Nephron (organoid): Measurements from ENCODE around the gene CCDC120.

ENCODE experiments used
- H3K27ac Mint-ChIP-seq, 3 experiments: 2 replicates each; pipeline ENCODE4 v1.8.0; 2020; ENCODE audit warnings: mixed read lengths in 3 of 3, mild to moderate bottlenecking in 2 of 3, moderate library complexity in 1 of 3
- H3K27me3 Mint-ChIP-seq: 2 replicates; pipeline ENCODE4 v1.8.0; 2021; ENCODE audit warnings: low read depth, mild to moderate bottlenecking, moderate library complexity, mixed read lengths
- H3K36me3 Mint-ChIP-seq: 2 replicates; pipeline ENCODE4 v1.8.0; 2020; ENCODE audit warnings: low read depth, mixed read lengths
- H3K4me1 Mint-ChIP-seq: 2 replicates; pipeline ENCODE4 v1.8.0; 2020; ENCODE audit warnings: mixed read lengths
- H3K4me3 Mint-ChIP-seq, 3 experiments: 2 replicates each; pipeline ENCODE4 v1.8.0; 2020; ENCODE audit warnings: mild to moderate bottlenecking in 3 of 3, mixed read lengths in 3 of 3, moderate library complexity in 2 of 3
- H3K9me3 Mint-ChIP-seq: 2 replicates; pipeline ENCODE4 v1.8.0; 2020; ENCODE audit warnings: mixed read lengths
- TF ChIP-seq, protein P1 (sequence below), 3 experiments: fragments of 200-600 bp; sonication (generic); IDR thresholded peaks; one replicate each; pipeline ENCODE4 v1.5.0; 2021; ENCODE audit warnings: antibody characterized with exemption in 3 of 3; ENCODE audit not compliant: unreplicated experiment in 3 of 3

CCDC120 gene

GRCh38 chrX:49039598-49040375, 19.0 kb upstream of the CCDC120 start:
- Mint-ChIP-seq H3K4me3 (peak overlapping the region; percentile 92 to 97 (median 97)), H3K4me1 (peaks cover 22% of the 10 kb centered on the region), H3K27ac (peak overlapping the region; percentile 90 to 94 (median 93)), H3K36me3 (peaks cover 24% of the 10 kb centered on the region), H3K27me3 (no peaks in the 10 kb centered on the region), H3K9me3 (peaks cover 18% of the 10 kb centered on the region)
- TF ChIP-seq, protein P1, sequence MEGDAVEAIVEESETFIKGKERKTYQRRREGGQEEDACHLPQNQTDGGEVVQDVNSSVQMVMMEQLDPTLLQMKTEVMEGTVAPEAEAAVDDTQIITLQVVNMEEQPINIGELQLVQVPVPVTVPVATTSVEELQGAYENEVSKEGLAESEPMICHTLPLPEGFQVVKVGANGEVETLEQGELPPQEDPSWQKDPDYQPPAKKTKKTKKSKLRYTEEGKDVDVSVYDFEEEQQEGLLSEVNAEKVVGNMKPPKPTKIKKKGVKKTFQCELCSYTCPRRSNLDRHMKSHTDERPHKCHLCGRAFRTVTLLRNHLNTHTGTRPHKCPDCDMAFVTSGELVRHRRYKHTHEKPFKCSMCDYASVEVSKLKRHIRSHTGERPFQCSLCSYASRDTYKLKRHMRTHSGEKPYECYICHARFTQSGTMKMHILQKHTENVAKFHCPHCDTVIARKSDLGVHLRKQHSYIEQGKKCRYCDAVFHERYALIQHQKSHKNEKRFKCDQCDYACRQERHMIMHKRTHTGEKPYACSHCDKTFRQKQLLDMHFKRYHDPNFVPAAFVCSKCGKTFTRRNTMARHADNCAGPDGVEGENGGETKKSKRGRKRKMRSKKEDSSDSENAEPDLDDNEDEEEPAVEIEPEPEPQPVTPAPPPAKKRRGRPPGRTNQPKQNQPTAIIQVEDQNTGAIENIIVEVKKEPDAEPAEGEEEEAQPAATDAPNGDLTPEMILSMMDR (IDR thresholded peaks at IDR 0.05; ENCODE audit: unreplicated experiment in 3 of 3) = no peak

- H3K4me3 Mint-ChIP-seq = peak overlapping the region; percentile 92 to 97 (median 97)
- TF ChIP-seq, protein P1 (IDR thresholded peaks at IDR 0.05; ENCODE audit: unreplicated experiment in 3 of 3) = no peak
- peaks cover 22% of the 10 kb centered on the region for H3K4me1 Mint-ChIP-seq
- peaks cover 18% of the 10 kb centered on the region for H3K9me3 Mint-ChIP-seq
- peaks cover 23% of the 10 kb centered on the region for H3K36me3 Mint-ChIP-seq
- H3K27me3 Mint-ChIP-seq = no peaks in the 10 kb centered on the region
- peak overlapping the region; percentile 90 to 94 (median 93) for H3K27ac Mint-ChIP-seq
These were observed 18.3 kb upstream of the CCDC120 start for GRCh38 chrX:49040376-49040955.

GRCh38 chrX:49041744-49042580, 16.8 kb upstream of the CCDC120 start:
- Mint-ChIP-seq H3K4me1 (peaks cover 22% of the 10 kb centered on the region), H3K4me3 (peak overlapping the region; percentile 92 to 97 (median 97)), H3K36me3 (peaks cover 23% of the 10 kb centered on the region), H3K27ac (peak overlapping the region; percentile 94 to 95 (median 94)), H3K9me3 (peaks cover 18% of the 10 kb centered on the region), H3K27me3 (no peaks in the 10 kb centered on the region)
- TF ChIP-seq, protein P1 (IDR thresholded peaks at IDR 0.05; ENCODE audit: unreplicated experiment in 3 of 3) = no peak

- Mint-ChIP-seq H3K9me3 (peaks cover 21% of the 10 kb centered on the region), H3K27me3 (no peaks in the 10 kb centered on the region)
These were observed 16.1 kb upstream of the CCDC120 start for GRCh38 chrX:49042581-49043219.

More at GRCh38 chrX:49042581-49043219, 16.1 kb upstream of the CCDC120 start:
- peak overlapping the region; percentile 92 to 97 (median 97) for H3K4me3 Mint-ChIP-seq
- H3K36me3 Mint-ChIP-seq = peaks cover 18% of the 10 kb centered on the region
- TF ChIP-seq, protein P1 (IDR thresholded peaks at IDR 0.05; ENCODE audit: unreplicated experiment in 3 of 3) = no peak
- H3K4me1 Mint-ChIP-seq = peaks cover 22% of the 10 kb centered on the region
- H3K27ac Mint-ChIP-seq = peak overlapping the region; percentile 94 to 95 (median 94)
